Measurements from ENCODE around the gene LPAR2. TPM values are rescaled to one million over a fixed set of nuclear protein-coding genes. Genes with fewer than 3 reads are reported as not detected.

Gene LPAR2
- total and polyA plus RNA-seq, 2 of the 13 experiments (the other 11 are each of a cell fraction or from before 2014, with no cell fraction given) = 0.86 to 3.6 TPM

DNA sequence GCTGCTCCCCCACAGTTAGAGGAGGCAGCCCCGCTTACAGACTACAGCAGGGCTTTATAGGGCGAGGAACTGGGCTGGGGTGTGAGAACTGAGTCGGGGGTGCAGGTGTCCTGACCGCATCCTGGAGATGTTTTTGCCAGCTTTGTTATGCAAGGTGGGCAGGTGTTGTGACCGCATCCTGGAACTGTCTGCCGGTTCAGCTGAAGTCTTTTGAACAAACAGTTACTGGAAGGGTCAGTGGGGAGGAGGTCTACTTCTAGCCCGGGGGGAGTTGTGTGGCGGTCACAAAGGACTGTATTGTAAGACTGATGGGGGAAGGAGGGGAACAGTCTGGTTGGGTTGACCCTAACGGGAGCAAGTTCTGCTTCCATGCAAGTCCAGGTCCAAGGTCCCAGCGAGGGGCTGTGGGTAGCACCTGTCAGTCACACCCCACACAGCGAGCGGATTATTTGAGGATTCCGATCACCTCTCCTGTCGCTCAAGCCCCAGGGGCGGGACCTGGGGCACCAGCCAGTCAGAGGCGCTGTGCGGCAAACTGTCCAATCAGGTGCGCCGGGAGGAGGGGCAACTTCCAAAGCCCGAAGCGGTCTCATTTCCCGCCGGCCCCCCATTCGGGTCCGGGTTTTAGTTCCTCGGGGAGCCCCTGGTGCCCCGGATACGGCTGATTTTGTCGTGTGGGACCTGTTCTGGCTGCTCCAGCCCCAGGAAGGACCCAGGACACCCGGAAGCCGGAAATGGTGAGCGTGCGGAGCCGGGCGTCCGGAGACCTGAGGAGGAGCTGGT, 40.4 kb upstream of the LPAR2 start, which contains the start of gene ZNF101:
ZNF101 (plus strand) TSS at position 610 of the 783 bp plus-strand sequence; CDS start at position 735, 125 bp downstream.
- FAIRE-seq = peak; percentile 96
- ATAC-seq = peak; percentile 91
- WGBS (ENCODE audit: low lambda C conversion rate) = 0% methylated on average over 11 of the region's 36 CpGs
- peak; percentile 99 for DNase-seq (ENCODE audit: low spot score)
- Histone ChIP-seq H3K4me1 (ENCODE audit: insufficient read depth, low read length) (peaks cover 46% of the 10 kb centered on the region), H3K79me2 (ENCODE audit: insufficient read depth, low read length) (peaks cover 32% of the 10 kb centered on the region), H3K27me3 (ENCODE audit: control insufficient read depth in 1 of 2, insufficient read depth in 2 of 2, low read length in 2 of 2) (no peaks in the 10 kb centered on the region; a peak in 1 of 5 replicates), H3K36me3 (replicated peaks in 1 of 2; ENCODE audit: control insufficient read depth in 1 of 2, insufficient read depth in 2 of 2, low read length in 2 of 2) (peaks cover 0 to 9% of the 10 kb centered on the region in 2 experiments; a peak in 2 of 5 replicates), H3K4me2 (ENCODE audit: low read depth, low read length) (peak within 1 kb of the TSS; percentile 79), H3K27ac (ENCODE audit: extremely low read length, insufficient read depth, low read length) (peak within 1 kb of the TSS; percentile 91), H3K9ac (ENCODE audit: insufficient read depth, low read depth, low read length) (peak within 1 kb of the TSS; percentile 85), H4K20me1 (ENCODE audit: insufficient read depth, low read length) (peaks cover 7% of the 10 kb centered on the region; the same call in 1 of the 2 replicates), H3K4me3 (replicated peaks in 1 of 3; ENCODE audit: insufficient read depth in 1 of 3, low read depth in 2 of 3, low read length in 3 of 3) (peak within 1 kb of the TSS; percentile 84 to 97 (median 88)), H3K9me3 (ENCODE audit: low read length) (no peaks in the 10 kb centered on the region), H2AFZ (ENCODE audit: low read length) (no peak within 1 kb of the TSS)
- POLR2A ChIA-PET = interaction anchor here (0.5 to 4.1 kb wide), 10 partner anchors 18 to 384 kb away, joined by 3 to 25 read pairs (median 3); partner anchors contain the start of genes ZNF14 and ZNF253
- CTCF ChIA-PET (ENCODE audit: low intra/inter-chr PET ratio, low total read pairs) = no interaction called here
- intact Hi-C loops (cut with micrococcal nuclease; ENCODE audit: unreplicated experiment) = loop anchor here (2.0 kb wide), 2 partner anchors 64 to 108 kb away; partner anchors contain the start of gene ZNF14
- in situ Hi-C loops (cut with HindIII; ENCODE audit: extremely low pct_ligation_motif_present, low pct_unique_long_range_greater_than_20kb) = no loop called here
- BruUV-seq (replicated peaks) = no TSS peak
- TF ChIP-seq NR2C2 (CRISPR knock-in tag; IDR thresholded peaks at IDR 0.05; ENCODE audit: borderline replicate concordance) = peak; percentile 90
- TF ChIP-seq RFXANK (CRISPR knock-in tag; IDR thresholded peaks at IDR 0.05) = no peak
- TF ChIP-seq HMGXB3 (CRISPR knock-in tag; IDR thresholded peaks at IDR 0.05; ENCODE audit: borderline replicate concordance) = 0 out of 2 replicates have a peak, but pooled peaks have one; percentile 18
- TF ChIP-seq ZNF792 (CRISPR knock-in tag; IDR thresholded peaks at IDR 0.05) = no peak; the same call in 1 of the 2 replicates
- peak; percentile 54; the same call in 1 of the 2 replicates for TF ChIP-seq ZNF329 (CRISPR knock-in tag; IDR thresholded peaks at IDR 0.05; ENCODE audit: low read depth)
- TF ChIP-seq ZBTB14 (CRISPR knock-in tag; IDR thresholded peaks at IDR 0.05) = no peak
- TF ChIP-seq ZMYM2 (CRISPR knock-in tag; IDR thresholded peaks at IDR 0.05) = peak; percentile 34; the same call in 1 of the 2 replicates
- no peak for TF ChIP-seq GTF2F1 (IDR thresholded peaks at IDR 0.05; ENCODE audit: low read length)
- no peak for TF ChIP-seq ZNF83 (CRISPR knock-in tag; IDR thresholded peaks at IDR 0.05; ENCODE audit: borderline replicate concordance)
- TF ChIP-seq TBX3 (IDR thresholded peaks at IDR 0.05; ENCODE audit: borderline replicate concordance) = peak; percentile 59; the same call in 1 of the 2 replicates
- TF ChIP-seq ETS1 (CRISPR knock-in tag; IDR thresholded peaks at IDR 0.05) = no peak
- no peak for TF ChIP-seq ATF3 (CRISPR knock-in tag; IDR thresholded peaks at IDR 0.05)
- TF ChIP-seq SPEN (CRISPR knock-in tag; IDR thresholded peaks at IDR 0.05; ENCODE audit: low read depth) = peak; percentile 75; the same call in 1 of the 2 replicates
- TF ChIP-seq, protein P1, sequence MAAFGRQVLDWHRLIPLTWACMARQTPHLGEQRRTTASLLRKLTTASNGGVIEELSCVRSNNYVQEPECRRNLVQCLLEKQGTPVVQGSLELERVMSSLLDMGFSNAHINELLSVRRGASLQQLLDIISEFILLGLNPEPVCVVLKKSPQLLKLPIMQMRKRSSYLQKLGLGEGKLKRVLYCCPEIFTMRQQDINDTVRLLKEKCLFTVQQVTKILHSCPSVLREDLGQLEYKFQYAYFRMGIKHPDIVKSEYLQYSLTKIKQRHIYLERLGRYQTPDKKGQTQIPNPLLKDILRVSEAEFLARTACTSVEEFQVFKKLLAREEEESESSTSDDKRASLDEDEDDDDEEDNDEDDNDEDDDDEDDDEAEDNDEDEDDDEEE (CRISPR knock-in tag; IDR thresholded peaks at IDR 0.05) = 0 out of 2 replicates have a peak, but pooled peaks have one; percentile 54
- TF ChIP-seq ZNF672 (CRISPR knock-in tag; IDR thresholded peaks at IDR 0.05) = no peak

All from HepG2 (cell line).